Activated CD8-positive, alpha-beta memory T cell treated with anti-CD3 and anti-CD28 coated beads for 1 hour (primary cell): ENCODE data around the gene AK8.
A peak's percentile ranks its signal among the peaks of the same experiment; 100 is the strongest.

Source experiments
- DNase-seq, 2 donors: peaks; one replicate each; pipeline ENCODE4 v3.0.0-alpha.2; 2020; ENCODE audit warnings: low read depth in 1 of 2; ENCODE audit errors: extremely low read depth in 1 of 2

The AK8 gene, protein sequence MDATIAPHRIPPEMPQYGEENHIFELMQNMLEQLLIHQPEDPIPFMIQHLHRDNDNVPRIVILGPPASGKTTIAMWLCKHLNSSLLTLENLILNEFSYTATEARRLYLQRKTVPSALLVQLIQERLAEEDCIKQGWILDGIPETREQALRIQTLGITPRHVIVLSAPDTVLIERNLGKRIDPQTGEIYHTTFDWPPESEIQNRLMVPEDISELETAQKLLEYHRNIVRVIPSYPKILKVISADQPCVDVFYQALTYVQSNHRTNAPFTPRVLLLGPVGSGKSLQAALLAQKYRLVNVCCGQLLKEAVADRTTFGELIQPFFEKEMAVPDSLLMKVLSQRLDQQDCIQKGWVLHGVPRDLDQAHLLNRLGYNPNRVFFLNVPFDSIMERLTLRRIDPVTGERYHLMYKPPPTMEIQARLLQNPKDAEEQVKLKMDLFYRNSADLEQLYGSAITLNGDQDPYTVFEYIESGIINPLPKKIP

DNA sequence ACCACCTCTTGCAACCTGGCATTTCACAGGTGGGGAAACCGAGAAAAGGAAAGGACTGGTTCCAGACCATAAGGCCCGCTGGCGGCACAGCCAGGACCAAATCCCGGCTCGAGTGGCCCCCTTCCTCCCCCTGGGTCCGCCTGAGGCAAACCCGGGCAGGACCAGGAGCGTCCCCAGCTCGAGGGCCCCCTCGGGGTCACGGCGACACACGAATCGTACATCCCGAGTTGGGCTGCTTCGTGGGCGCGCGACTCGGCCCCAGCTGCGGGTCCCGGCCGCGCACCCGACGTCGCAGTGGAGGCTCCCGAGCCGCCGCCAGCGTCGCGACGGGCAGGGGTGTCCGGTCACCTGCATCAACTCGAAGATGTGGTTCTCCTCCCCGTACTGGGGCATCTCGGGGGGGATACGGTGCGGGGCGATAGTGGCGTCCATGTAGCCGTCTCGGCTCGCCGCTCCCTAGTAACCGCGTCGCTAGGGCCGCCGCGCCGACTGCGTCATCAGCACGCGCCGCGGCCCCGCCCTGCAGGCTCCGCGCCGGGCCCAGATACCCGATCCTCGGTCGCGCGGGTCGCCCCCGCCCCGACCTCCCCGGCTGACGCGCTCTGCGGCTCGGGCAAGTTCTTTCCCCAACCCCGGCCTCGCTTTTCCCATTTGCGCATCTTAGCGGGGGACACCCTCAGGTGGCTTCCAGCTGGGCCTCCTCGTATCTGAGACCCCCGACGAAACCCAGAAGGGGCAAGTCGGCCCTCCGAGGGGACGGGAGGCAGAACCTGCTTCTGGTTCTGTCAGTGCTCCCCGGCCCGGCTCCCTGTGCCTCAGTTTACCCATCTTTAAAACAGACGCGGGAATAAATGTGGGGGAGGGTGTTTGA is at the start of gene AK8:
AK8 (minus strand) TSS at position 461 of the 871 bp plus-strand sequence; CDS start at position 432, 29 bp downstream.
- peak in 1 of 2 donors; percentile 67 for DNase-seq

- no peak for DNase-seq
Observed at GRCh38 chr9:132927704-132928103, 49.6 kb upstream of the AK8 start.

DNA sequence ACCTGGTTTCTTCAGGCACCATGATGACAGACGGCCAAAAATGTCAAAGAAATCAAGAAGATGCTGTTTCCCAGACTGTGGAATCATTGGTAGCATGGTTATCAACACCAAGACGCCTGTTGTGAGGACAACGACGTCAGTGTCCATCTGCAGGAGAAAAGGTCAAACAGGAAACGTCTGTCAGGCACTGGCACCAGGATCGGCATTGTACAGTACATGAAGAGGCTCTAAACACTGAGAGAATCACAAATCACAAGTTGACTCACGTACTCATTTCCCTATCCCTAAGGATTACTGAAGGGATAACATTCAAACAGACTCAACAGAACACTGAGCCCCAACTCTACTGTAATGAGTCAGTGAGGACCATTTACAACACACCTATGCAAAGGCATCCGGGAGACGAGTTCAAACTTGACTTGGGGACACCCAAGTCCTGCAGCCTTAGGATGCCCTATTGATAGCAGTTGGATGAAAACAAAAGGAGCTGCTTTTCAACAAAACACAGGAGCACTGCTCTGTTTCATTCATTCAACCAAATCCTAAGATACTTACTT is 45.3 kb upstream of the AK8 start:
- DNase-seq: no peak

GRCh38 chr9:132919614-132920268 is 41.7 kb upstream of the AK8 start:
- no peak for DNase-seq

DNA sequence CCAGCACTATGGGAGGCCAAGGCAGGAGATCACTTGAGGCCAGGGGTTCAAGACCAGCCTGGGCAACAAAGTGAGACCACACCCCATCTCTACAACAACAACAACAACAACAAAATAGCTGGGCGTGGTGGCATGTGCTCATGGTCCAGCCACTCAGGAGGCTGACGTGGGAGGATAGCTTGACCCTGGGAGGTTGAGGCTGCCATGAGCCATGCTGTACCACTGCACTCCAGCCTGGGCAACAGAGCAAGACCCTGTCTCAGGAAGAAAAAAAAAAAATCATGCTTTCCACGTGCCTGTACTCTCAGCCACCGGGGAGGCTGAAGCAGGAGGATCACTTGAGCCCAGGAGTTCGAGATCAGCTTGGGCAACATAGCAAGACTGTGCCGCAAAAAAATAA is 36.8 kb upstream of the AK8 start:
- no peak for DNase-seq

DNA sequence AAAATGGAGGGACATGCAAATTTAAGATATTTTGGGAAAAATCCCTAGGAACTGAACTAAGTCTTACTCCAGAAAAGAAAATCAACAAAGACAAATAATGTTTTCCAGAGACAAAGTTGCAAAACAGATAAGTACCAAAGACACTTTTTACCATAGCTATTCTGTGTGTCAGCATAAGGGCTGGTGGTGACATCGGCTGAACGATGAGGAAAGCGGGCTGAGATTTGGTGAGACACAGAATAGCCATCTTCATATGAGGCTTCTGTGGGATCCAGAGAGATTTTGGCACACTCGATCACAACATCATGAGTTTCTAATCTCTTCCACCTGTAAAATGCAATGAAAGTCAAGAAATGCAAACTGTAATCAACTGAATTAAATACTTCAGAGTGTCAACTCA is 34.0 kb upstream of the AK8 start:
- DNase-seq: no peak

DNA sequence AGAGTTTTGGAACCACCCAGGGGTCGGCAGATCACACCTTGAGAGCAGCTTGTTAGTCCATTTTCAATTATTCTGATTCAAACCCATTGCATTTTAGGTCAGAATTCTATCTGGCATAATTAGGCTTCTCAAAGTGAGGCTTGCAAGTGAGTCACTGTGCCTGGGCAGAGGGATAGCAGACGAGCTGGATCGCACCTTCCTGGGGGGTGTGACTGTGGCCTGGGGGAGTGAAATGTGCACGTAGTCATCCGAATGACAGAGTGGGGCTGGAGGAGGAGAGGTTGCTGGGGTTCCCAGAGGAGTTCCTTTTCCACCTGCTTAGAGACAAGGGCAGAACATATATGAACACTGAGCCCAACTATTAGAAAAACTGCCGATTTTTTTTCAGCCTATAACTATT is 32.3 kb upstream of the AK8 start:
- DNase-seq: no peak

GRCh38 chr9:132909311-132909710 is 31.2 kb upstream of the AK8 start:
- no peak for DNase-seq

GRCh38 chr9:132908635-132909034 is 30.6 kb upstream of the AK8 start:
- DNase-seq: no peak

DNA sequence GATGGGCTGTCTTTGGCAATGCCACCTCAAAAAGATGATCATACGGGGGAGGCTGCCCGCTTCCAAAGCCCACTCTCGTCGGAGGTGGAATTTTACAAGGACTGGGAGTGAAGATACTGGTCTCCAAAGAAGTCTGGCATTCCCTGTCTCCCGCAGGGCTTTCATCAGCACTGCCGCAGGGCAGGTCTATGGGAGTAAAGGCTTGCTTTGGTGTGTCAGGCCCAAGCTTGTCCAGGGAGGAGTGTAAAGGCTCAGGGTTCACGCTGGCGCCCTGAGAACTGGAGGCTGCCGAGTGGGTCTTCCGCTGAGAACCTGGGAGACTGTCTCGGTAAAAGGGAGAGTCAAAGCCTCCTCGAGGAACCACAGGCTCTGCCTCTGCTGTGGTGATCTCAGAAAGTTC is 27.6 kb upstream of the AK8 start:
- no peak for DNase-seq

DNA sequence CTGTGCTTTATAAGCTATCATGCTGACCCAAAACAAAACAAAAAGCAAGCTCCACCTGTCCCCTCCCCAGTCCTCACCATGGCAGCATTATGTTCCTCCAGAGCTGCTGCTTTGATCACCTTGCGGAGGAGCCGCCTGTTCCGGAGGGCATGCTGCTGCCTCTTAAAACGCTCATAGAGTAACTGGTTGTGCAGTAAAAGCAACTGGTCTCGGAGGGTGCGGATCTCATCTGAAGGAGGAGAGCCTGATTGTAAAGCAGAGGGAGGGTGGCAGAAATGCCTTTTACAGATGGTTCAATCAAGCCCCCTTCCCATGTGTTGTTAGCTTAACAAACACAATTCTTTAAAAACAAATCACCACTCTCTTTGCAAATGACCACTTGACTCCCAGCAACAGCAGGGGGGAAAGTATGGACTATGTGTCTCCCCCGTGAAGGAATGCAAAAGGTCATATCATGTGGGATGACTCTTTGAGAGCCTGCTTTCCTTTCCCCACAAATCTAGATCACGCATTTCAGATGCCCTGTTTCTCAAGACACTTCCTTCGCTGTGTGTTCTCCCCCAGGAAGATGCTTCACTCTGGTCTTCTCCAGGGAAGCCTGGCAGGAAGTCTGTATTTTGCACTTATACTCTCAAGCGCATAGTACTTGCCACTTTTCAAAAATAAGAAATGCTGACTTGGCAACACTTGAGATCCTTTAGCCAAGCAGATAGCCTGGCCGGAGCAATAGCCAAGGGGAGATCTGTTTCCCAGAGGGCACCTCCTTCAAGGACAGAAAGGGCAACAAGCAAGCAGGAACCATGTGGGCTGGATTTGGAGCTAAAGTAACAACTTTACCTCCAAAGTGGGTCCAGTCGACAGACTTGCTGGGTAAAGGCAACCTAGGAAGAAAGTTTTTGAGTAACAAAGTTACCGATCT is 25.7 kb upstream of the AK8 start:
- no peak for DNase-seq

DNA sequence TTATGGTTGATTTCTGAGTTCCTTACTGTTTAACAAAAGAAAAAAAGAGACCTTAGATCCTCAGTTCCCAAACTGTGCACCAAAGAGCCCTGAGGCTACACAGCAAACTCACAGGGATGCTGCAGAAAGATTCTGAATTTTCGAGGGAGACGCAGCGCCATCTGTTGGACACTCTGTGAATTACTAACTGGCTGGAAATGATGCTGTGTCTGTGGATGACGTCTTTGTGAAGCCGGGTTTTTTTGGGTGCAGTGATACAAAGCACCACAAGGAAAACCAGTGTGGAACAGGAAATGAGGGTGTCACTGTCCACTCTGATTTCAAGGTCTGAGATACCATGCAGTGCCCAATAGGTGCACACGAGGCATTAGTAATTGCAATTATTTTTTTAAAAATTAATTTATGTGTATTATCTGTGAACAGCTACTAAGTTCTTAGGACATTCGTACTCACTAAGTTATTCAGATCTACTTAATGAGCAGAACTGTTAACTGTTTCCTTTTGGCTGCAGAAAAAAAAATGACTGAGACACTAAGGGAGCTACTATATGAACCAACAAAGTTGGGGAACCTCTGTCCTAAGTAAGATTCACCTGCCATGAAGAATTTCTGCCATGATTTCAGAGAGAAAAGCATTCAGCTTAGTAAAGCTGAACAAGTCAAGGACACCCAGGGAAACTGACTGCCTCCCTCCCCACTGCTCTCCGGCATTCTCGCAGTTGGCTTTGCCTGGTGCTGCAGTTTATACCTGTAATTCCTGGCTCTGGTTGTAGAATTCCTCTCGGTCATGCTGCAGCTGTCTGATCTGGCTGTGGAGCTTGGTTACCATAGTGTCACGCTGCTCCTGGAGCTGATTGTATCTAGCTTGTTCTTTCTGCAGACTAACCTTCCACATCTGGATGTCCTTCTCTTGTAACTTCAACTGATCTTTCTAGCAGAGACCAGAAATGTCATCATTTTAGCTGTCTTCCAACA is 24.1 kb upstream of the AK8 start:
- DNase-seq: peak; percentile 47 to 50

DNA sequence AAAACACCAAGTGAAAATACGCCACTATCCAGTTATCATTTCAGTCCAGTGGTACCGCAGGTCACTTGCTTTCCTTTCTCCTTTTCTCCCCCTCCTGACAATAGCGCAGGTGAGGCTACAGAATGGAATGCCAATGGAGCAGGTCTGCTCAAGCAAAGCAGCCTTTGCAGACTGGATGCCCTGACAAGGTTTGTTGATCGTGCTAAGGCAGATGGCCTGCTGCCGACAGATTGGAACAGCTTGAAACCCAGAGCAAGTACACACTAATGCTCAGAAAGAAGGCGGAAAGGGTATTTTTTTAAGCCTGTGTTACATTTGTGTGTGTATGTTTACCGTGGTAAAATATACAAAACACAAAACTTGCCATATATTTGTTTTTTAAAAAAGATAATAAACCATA is 20.0 kb upstream of the AK8 start:
- no peak for DNase-seq

- no peak for DNase-seq
Observed at GRCh38 chr9:132896906-132897305, 18.8 kb upstream of the AK8 start.

DNA sequence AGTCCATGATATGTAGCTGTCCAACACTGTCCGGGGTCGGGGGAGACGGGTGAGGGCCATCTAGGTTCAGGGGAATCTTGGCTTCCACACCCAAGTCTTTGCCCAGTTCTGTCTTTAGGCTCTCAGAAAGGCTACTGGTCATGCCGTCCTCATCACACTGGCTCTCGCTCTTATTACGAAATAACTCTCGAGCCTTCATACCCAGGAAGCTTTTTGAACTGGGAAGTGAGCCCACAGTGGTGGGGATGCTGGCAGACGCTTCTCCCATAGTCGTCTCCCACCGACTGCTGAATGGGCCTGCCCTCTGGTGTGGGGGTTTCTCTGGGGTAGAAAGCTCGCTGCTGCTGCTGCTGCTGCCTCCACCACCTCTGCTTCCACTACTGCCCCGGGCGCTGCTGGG is 18.2 kb upstream of the AK8 start:
- DNase-seq: no peak

DNA sequence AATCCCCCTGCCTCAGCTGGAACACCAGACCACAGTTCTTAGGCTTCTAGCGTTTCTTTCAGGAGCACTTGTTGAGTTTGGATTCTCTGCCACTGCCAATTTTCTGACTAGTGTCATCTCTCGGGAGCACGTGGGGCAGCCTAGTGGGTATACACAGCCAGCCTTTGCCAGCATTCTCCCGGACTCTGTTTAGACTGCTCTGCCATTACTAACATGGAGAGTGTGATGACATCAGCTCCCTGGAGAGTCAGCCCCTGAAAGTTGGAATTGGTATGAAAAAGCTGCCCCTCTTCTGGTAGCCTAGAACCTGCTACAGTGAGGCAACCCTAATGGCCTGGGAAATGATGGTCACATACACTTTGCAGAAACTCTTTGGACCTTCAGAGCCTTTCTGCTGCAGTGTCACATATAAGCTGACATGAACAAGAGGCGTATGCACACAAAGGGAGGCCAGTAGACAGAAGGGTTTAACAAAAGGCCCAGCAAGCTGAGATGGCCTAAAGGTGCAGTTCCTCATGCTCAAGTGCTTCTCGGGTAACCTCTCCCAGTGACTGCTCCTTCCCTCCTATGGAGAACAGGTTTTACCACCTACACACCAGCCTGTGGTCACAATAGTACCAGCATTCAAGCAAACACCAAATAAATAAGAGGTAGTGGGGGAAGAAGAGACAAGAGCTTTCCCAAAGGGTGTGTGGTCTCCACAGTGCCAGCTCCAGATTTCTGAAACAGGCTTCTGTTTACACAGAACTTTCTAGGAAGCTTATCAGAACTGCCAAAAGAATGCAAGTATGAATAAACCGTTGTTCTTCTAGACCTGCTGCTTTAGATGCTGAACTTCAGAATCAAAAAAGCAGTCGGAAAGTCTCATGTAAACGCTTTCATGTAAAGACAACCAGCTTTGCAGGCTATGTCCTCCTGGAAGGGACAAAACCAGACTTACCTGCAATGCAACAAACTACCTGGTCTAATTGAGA is 17.1 kb upstream of the AK8 start:
- DNase-seq: no peak

GRCh38 chr9:132894346-132894745 is 16.3 kb upstream of the AK8 start:
- DNase-seq: no peak

DNA sequence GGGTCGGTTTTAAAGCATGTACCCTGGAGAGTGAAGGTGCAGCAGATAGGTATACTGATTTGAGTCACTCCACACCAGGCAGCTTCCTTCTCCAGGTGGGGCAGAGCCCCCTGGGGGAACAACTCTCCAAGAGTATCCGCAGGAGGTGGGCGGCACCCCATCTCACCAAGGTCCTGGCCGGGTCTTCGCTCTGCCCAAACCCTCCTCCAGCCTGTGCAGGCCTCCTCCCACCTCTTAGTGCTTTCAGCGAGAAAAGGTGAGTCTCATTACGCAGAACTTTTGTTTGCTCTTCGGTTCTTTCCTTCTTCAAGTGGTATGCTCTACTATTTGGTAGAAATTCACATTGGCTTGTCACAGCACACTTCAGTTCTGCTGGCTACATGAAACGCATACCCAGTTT is 14.3 kb upstream of the AK8 start:
- no peak for DNase-seq
